T-helper 22 cell (primary cell): ENCODE data around the gene BTBD7.

Experiments
- DNase-seq: peaks from one replicate; pipeline ENCODE4 v3.0.0-alpha.2; 2020; ENCODE audit warnings: low read depth

The BTBD7 gene

DNA sequence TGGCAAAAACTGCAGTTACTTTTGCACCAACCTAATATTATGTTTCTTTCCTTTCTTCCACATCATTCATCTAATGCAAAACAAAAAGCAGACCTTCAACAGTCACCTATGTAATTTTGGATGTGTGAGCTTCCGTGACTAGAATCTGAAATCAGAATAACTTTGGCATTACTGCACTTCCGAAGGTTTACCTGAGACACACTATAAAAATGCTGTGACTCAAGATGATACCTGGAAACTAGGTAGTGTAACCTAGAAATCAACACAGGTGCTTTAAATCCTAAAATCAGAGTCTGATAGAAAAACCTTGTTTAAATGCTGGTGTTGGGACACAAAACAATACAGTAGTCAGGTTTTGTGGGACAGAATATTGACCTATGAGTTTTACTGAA, 2.2 kb downstream of the BTBD7 start:
- DNase-seq, result no peak

DNA sequence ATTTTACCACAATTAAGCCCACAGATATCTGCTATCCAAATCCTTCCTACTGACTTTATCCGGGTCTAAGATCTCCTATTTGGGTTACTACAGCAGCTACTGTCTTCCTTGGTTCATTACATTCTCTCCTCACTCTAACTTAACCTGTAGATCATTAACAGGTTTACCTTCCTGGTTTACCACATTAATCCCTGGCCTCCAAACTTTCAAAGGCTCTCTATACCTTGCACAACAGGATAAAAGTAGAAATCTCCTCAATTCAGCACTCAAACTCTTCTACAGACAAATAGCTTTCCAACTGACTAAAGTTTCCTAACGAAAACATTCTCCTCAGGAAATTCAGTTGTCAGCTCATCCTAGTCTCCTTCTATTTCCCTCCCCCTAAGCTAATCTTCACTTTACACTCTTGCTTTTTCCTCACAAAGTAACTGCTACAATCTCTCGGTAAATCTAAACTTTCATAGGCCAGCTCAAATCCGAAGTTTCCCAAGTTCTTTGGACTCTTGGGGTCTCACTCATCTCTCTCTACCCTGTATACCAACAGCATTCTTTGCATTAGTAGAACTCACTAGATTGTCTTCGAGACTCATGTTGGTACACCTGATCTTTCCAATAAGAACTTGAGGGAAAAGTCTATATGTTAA, 2.7 kb downstream of the BTBD7 start:
- no peak for DNase-seq

DNA sequence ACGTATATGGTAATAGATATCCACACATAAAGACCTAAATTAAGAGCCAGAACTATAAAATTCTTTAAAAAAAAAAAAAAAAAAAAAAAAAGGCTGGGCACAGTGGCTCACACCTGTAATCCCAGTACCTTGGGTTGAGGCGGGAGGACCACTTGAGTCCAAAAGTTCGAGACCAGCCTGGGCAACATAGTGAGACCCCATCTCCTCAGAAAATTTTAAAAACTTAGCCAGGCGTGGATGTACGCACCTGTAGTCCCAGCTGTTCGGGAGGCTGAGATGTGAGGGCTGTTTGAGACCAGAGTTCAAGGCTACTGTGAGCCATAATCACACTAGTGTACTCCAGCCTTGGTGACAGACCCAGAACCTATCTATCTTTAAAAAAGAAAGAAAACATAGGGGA, 4.3 kb downstream of the BTBD7 start:
- no peak for DNase-seq

DNA sequence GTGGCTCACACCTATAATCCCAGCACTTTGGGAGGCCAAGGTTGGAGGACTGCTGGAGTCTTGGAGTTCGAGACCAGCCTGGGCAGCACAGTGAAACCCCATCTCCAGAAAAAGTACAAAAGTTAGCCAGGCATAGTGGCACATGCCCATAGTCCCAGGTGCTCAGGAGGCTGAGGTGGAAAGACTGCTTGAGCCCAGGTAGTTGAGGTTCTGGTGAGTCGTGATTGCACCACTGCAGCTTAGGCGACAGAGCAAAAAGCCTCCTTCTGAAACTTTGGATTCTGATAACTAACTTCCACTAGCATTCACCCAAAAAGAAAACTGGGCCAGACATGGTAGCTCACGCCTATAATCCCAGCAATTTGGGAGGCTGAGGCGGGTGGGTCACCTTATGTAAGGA, 6.6 kb downstream of the BTBD7 start:
- DNase-seq, result no peak

DNA sequence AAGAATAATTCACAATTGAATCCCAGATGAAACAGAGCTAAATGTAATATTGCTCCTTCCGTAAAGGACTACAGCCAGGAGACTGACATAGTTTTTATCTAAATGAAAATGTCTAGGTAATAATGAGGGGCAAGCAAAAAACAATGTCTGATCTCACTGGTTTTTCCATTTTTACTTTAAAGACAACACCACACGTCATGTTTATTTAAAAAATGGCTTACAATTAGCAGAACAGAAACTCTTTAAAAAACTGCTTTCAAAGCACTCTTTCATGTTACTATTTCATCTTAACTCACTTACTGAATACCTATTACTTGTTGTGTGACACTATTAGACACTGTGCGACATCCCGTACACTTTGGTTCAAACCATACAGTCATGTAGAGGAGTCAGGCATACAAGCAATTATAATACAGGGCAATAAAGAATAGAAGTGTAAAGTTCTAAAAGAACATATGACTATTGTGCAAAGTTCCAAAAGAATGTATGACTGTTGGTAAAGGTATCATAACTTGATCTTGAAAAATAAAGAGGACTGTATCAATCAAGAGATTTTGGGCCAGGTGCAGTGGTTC, 9.1 kb downstream of the BTBD7 start:
- DNase-seq, result no peak

DNA sequence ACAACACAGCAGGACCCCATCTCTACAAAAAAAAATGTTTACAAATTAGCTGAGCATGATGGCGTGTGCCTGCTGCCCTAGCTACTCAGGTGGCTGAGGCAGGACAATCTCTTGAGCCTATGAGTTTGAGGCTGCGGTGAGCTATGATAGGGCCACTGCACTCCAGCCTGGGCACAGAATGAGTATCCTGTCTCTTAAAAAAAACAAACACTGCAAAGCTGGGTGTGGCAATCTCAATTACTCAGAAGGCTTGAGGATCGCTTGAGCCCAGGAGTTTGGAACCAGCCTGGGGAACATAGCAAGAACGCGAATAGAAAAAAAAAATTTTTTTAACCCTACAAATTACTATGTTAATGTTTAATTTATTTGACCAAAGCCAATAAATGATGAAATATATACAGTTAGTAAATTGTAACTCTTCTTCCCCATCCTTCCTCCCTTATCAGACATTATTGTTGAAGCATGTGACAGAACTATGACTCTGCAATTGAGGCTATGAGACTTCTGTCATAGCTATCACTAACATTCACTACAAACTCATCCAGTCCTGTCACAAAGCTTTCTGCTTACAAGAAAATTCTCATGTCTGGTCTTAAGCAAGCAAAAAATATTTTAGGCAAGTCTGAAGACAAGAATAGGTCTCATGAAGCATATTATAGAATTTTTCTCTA, 9.8 kb downstream of the BTBD7 start:
- DNase-seq, result no peak

DNA sequence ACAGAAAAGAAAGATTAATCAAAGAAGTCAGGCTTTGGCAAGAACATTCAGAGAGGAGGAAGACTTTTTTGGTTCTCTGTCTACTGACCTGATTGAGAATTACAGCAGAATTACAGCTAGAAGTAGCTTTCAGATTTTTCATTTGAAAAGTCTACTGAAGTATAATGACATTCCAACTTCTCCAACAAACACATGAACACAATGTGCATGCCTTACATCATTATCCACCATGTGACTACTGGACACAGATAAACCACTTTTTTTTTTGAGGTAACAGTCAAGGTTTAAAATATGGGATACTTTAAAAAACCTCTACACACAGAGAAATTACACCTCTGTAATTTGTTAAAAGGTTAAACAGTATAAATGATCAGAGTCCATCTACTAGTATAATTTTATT, 12.3 kb downstream of the BTBD7 start:
- no peak for DNase-seq

DNA sequence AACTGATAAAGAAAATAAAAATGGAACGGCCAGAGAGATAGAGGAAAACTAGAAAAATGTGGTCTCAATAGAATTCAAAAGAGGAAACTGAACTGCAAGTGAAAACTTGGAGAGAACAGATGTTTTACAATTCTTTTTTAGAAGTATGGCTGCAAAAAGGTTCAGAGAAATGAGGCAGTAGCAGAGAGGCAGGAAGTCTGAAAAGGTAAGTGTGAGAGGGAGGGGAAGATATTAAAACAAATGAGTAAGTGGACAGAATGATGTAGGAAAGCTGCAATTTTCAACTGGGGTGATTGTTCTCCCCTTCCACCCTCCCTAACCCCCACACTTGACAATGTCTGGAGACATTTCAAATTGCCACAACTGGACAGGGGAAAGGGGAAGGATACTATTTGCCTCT, 12.9 kb downstream of the BTBD7 start:
- no peak for DNase-seq

DNA sequence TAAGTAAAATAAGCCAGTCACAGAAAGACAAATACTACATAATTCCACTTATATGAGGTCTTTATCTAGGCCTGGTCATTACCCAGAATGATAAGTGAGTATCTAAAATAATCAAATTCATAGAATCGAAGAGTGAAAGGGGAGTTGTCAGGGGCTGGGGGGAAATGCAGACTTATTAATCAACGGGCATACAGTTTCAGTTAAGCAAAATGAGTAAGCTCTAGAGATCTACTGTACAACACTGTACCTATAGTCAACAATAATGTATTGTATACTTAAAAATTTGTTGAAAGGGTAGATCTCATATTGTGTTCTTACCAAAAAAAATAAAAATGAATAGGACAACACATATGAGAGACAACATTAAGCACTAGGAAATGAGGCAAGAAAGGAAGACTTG, 13.3 kb downstream of the BTBD7 start:
- no peak for DNase-seq

DNA sequence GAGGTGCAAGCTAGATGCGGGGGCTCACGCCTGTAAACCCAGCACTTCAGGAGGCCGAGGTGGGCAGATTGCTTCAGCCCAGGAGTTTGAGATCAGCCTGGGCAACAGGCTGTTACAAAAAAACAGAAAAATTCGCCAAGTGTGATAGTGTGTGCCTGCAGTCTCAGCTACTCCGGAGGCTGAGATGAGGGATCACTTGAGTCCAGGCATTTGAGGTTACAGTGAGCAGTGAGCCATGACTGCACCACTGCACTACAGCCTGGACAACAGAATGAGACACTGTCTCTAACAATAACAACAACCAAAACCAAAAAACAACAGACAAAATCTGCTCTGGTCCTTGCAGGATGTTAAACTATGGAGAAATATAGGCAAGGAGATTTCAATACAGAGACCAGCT, 13.9 kb downstream of the BTBD7 start:
- no peak for DNase-seq

DNA sequence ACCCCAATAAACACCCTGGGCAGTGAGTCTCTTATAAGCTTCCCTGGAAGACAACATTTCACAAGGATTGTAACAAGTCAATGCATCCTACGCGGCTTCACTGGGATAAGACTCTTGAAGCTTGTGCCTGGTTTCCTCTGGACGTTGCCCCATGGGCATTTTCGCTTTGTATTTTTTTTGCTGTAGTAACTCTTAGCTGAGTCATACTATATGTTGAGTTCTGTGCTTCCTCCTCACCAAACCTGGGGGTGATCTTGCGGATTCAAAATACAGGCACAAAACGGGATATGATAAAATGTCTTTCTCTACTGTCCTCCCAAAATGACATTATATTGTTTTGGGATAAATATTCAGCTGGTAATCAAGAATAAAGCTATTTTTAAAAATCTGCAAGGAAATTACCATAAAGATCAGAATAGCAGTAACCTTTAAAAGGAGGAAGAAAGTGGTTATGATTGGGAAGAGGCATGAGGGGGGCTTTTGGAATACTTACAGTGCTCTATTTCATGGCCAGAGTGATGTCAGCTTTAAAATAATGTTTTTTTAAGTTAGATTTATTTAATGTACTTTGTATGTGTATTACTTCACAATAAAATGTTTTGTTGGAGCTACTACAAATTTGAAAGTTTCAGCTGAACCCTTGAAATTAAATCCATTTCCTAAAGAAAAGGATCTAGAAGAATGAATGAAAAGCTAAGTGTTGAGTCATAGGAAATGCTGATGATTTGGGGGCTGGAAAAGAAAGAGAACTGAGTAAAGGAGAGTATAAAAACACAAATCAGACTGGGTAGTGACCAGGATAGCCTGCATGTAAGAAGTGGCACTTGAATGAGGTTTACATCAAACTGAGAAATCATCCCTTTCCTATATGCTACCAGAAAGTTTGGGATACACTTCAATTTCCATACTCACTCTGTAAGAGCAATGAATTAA, 14.7 kb downstream of the BTBD7 start:
- no peak for DNase-seq

DNA sequence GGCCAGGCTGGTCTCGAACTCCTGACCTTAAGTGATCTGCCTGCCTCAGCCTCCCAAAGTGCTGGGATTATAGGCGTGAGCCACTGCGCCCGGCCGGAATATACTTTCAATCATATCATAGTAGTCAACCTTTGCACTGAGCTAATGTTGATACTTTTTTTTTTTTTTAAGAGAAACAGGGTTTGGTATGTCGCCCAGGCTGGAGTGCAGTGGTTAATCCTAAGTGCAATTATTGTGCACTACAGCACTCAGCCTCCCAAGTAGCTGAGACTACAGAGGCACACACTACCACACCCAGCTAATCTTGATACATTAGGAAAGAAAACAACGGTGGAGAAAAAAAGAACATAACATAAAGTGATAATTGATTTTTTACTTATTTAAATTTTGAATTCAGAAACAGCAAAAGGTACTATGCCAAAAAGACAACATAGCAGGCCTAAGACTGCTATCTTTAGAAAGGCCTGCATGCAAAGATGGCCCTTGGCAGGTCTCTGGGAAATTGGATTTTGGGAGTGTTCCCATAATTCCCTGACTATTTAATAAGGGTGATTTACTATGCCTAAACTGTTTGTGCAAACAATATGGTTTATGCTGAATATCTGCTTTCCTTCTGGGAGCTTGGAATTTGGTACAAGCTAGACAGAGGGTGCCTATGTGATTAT, 15.5 kb downstream of the BTBD7 start:
- DNase-seq, result no peak

DNA sequence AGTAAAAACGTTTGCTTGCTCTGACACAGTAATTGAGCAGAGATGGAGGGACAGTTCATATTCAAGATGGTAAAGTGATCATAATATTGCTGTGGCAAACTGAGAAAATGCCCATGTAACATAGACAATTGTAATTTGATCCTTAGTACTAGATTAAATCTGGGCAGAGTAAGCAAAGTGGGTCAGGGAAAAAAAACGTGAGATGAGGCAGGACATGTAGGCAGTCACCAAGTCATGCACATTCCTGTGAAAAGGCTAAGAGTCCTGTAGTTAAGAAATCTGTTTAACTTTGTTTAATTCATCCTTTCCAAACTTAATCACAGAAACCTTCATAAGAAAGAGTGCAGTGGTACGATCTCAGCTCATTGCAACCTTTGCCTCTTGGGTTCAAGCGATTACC, 16.1 kb downstream of the BTBD7 start:
- DNase-seq, result no peak

DNA sequence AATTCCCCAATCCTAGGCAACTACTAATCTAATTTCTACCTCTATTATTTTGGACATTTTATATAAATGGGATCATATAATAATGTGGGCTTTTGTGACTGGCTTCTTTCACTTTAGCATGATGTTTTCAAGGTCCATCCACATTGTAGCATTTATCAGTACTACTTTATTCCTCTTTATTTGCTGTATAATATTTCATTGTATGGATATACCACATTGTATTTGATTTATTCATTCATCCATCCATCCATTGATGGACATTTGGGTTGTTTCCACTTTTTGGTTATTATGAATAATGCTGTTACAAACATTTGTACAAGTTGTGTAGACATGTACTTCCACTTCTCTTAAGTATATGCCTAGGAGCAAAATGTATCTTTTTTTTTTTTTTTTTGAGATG, 17.3 kb downstream of the BTBD7 start:
- DNase-seq, result no peak

DNA sequence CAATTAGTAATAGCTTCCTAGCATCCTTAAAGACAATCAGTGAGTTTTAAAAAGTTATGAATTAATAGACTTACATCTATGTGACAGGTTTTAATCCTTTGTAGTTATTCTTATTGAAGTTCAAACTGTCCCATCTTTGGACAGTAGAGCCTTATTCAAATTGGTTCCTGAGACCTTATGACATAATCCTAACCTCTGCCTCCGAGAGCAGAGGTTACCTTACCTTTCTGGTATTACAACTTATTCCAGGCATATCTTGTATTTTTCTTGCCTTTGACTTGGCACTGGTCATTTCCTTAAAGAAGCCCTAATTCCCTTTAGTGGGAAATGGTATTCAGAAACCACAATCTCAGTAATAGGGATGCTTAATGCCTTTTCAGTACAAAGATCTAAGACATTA, 21.8 kb downstream of the BTBD7 start:
- DNase-seq, result no peak

DNA sequence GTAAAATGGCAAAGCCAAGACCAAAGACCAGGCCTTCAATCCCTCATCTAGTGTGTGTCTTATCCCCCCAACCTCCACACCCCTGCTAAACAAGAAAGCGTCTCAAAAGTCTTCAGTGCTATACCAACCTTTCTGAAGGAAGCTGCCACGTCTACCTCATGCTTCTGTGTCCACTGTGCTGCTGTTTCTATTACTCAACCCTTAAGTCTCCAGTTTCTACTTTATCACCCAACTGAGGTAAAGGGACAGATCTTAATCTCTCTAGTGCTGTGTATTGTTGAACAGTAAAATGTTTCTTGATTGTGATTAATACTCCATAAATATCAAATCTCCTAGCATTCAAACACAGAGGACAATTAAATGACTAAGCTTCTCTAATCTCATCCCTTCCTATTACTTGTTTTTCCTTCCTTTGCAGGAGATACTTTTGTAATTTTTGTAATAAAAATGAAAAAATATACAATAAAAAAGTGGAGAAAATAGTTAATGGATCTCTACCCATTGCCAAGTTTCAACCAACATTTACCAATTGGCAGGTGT, 23.3 kb downstream of the BTBD7 start:
- DNase-seq, result no peak

DNA sequence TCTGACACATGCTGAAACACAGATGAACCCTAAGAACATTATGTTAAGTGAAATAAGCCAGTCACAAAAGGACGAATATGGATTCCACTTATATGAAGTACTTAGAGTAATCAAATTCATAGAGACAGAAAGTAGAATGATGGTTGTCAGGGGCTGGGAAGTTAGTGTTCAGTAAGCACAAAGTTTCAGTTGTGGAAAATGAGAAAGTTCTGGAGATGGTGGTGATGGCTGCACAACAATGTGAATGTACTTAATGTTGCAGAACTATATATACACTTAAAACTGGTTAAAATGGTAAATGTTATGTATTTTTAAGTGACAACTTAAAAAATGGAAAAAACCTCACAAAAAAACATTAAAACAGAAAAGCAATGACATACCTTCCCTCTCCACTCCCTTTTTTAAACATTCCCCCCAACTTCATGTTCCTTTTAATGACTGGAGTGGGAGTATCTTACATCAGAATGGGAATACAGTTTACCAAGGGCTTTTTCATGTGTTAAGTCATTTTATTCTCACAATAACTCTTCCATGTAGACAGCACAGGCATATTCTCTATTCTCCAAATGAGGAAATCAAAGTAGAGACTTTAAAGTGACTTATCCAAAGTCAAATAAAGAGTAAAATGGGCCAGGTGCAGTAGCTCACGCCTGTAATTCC, 24.0 kb downstream of the BTBD7 start:
- DNase-seq, result no peak

DNA sequence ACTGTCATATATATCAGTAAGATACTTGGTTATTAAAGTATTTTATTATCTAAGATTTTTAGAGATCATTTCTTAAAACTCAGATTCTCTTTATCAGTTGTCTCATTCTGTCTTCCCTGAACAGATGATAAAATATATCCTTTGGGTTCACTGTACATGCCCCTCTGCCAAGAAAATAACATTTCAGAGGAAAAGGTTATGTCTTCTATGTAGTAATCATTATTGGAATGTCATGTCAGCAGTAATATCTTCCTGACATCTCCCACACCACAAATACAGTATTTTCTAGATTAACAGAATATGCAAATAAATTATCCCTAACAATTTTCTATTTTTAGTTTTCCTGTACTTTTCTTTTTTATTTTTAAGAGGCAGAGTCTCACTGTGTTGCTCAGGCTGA, 26.0 kb downstream of the BTBD7 start:
- DNase-seq, result no peak

DNA sequence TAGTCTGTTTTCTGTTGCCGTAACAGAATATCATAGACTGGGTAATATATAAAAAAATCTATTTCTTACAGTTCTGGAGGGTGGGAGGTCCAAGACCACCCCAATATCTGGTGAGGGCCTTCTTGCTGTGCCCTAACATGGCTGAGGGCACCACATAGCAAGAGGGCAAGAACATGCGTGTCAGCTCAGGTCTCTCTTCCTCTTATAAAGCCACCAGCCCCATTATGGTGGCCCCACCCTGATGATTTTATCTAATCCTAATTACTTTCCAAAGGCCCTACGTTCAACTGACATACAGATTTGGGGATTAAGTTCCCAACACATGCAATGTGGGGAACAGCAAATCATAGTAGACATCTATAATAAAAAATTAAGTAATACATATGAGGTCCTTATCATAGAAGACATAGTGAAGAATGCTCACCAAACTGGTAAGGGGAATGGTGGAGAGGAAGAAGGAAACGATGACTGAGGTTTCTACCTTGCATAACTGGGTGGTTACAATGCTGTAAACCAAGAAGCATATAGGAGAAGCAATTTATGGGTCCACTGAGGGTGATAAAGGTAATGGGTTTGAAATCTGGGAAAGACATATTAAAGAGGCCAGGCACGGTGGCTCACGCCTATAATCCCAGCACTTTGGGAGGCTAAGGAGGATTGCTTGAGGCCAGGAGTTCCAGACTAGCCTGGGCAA, 27.0 kb downstream of the BTBD7 start:
- DNase-seq, result no peak

DNA sequence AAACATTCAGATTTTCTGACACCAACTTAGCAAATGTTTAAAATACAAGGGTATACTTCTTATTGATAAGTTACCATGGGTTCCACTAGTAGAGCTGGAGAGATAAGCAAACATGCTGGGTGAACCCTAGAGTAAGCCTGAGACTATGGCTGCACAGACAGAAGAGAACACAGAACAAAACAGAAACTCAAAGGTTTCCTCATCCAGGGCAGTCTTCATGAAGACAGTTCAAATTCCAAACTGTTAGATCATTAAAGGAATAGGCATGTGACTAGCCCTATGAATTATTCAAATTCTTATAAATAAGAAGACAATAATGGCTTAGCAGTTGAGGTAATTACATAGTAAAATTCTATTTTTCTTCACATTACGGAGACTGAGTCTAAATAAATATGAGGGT, 28.1 kb downstream of the BTBD7 start:
- no peak for DNase-seq

DNA sequence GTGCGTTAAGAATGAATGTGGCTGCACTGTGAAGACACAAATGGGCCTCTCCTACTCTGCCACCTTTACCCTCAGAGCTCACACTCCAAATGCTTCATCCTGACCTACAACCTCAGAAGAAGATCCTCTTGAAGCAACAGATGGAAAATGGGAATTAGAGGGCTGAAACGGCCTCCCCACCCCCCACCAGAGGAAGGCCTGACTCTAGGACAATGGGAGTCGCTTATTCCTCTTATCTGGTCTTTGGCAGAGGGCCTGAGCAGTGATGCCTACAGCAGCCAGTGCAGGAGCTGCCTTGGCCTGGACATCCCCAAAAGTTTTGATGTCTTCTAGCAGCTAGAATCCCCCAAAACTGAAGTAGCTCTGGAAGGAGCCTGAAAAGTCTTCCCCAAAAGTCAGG, 29.2 kb downstream of the BTBD7 start:
- no peak for DNase-seq
